Gastroesophageal sphincter (tissue), 4 donors: ENCODE data around the gene TANC1. TPM values are rescaled to one million over a fixed set of nuclear protein-coding genes. Genes with fewer than 3 reads are reported as not detected.
"Not testable (repeated sequence)": the region's sequence is repeated elsewhere in the genome, so short reads cannot be mapped to it uniquely, and the experiment has no call there.

ENCODE experiments used
- ATAC-seq: fragments of 150-250 bp; one replicate; pipeline ENCODE4 v1.9.1; 2016; ENCODE audit warnings: mild to moderate bottlenecking, moderate library complexity
- H3K27ac ChIP-seq, 4 donors: fragments of 200-600 bp; sonication (generic) in 3 of 4; 1 replicate in 3 of 4; 2 replicates in 1 of 4; pipeline ENCODE4 v1.5.1; 2016 to 2019
- H3K27me3 ChIP-seq: fragments of 200-600 bp; sonication (generic); one replicate; pipeline ENCODE4 v1.5.1; 2019
- H3K36me3 ChIP-seq, 2 donors: fragments of 200-600 bp; sonication (generic); one replicate each; pipeline ENCODE4 v1.5.1; 2019; ENCODE audit warnings: control low read depth in 1 of 2
- H3K4me1 ChIP-seq, 3 donors: fragments of 200-600 bp; sonication (generic); 1 replicate in 2 of 3; 2 replicates in 1 of 3; pipeline ENCODE4 v1.5.1; 2016 to 2019; ENCODE audit warnings: control low read depth in 2 of 3
- H3K4me3 ChIP-seq, 2 donors: fragments of 200-600 bp; sonication (generic); one replicate each; pipeline ENCODE4 v1.5.1; 2019; ENCODE audit warnings: mild to moderate bottlenecking in 1 of 2, moderate library complexity in 1 of 2
- H3K9me3 ChIP-seq, 3 donors: fragments of 200-600 bp; sonication (generic); one replicate each; pipeline ENCODE4 v1.5.1; 2017 to 2019; ENCODE audit warnings: control low read depth in 2 of 3
- CTCF ChIP-seq, 4 experiments: fragments of 200-600 bp in 2 of 4; fragments of 450-650 bp in 2 of 4; sonication (generic) in 1 of 4; IDR thresholded peaks; one replicate each; pipeline ENCODE4 v1.5.1; 2017 to 2019; ENCODE audit warnings: antibody characterized with exemption in 4 of 4, mild to moderate bottlenecking in 2 of 4, moderate library complexity in 2 of 4
- EP300 ChIP-seq: sonication (generic); formaldehyde crosslinking; IDR thresholded peaks from one replicate; pipeline ENCODE4 v1.6.1; 2017; ENCODE audit warnings: antibody characterized with exemption, mild to moderate bottlenecking
- POLR2A ChIP-seq, 2 donors: fragments of 450-650 bp; IDR thresholded peaks; one replicate each; pipeline ENCODE4 v1.6.1; 2017; ENCODE audit warnings: antibody characterized with exemption in 2 of 2, mild to moderate bottlenecking in 2 of 2, moderate library complexity in 1 of 2
- POLR2AphosphoS5 ChIP-seq: sonication (generic); formaldehyde crosslinking; IDR thresholded peaks from one replicate; pipeline ENCODE4 v1.6.1; 2017; ENCODE audit warnings: antibody characterized with exemption
- WGBS, 2 donors: methylation state at CpG; one replicate each; pipeline ENCODE4 v1.1.5; 2018; ENCODE audit warnings: low coverage in 1 of 2; 5-methylcytosine and 5-hydroxymethylcytosine counted together
- total RNA-seq, 4 donors: library from RNA; depleted of rRNA; stranded (reverse); fragments of >200 nt; gene quantifications; one replicate each; pipeline ENCODE4 v1.1.0, GENCODE V29; 2016

The TANC1 gene
- total RNA-seq, 4 donors from 2014 or later: 37.4 to 66.5 (median 46.0) TPM

GRCh38 chr2:159094173-159094737, 125.8 kb downstream of the TANC1 start:
- H3K9me3 ChIP-seq: peaks cover 0 to 5% (median 0%) of the 10 kb centered on the region in 3 donors
- no peaks in the 10 kb centered on the region for H3K27me3 ChIP-seq
- peak; percentile 76 for ATAC-seq
- peaks cover 0 to 10% of the 10 kb centered on the region in 2 donors for H3K36me3 ChIP-seq
- H3K27ac ChIP-seq: peak overlapping the region; percentile 74 to 80 (median 75)
- H3K4me3 ChIP-seq: no peak overlapping the region
- 25 to 30% methylated on average over 2 of the region's 10 CpGs for WGBS, 2 donors
- peaks cover 39 to 74% (median 49%) of the 10 kb centered on the region in 3 donors for H3K4me1 ChIP-seq
- TF ChIP-seq POLR2A (IDR thresholded peaks at IDR 0.05) (no peak), POLR2AphosphoS5 (peak; percentile 69)

GRCh38 chr2:159095813-159096212, 127.4 kb downstream of the TANC1 start:
- ATAC-seq: no peak
- WGBS, 2 donors: 86% methylated on average over 1 of the region's 1 CpG
- Histone ChIP-seq H3K4me1 (peaks cover 36 to 68% (median 37%) of the 10 kb centered on the region in 3 donors), H3K27me3 (no peaks in the 10 kb centered on the region), H3K4me3 (no peak overlapping the region), H3K9me3 (peaks cover 0 to 5% (median 0%) of the 10 kb centered on the region in 3 donors), H3K36me3 (peaks cover 0 to 10% of the 10 kb centered on the region in 2 donors), H3K27ac (no peak overlapping the region)
- TF ChIP-seq EP300: no peak
- no peak for TF ChIP-seq CTCF (IDR thresholded peaks at IDR 0.05)
- TF ChIP-seq POLR2AphosphoS5: no peak
- no peak for TF ChIP-seq POLR2A (IDR thresholded peaks at IDR 0.05)

- H3K9me3 ChIP-seq, H3K36me3 ChIP-seq, ATAC-seq, H3K4me3 ChIP-seq, H3K27me3 ChIP-seq, H3K27ac ChIP-seq: not testable (repeated sequence)
- WGBS, 2 donors: 92 to 97% methylated on average over 7 to 8 of the region's 8 CpGs
- peaks cover 32 to 62% (median 33%) of the 10 kb centered on the region in 3 donors for H3K4me1 ChIP-seq
These were observed 127.9 kb downstream of the TANC1 start for GRCh38 chr2:159096302-159096855.

- no peak for ATAC-seq
- H3K27me3 ChIP-seq: no peaks in the 10 kb centered on the region
- TF ChIP-seq POLR2A (IDR thresholded peaks at IDR 0.05) (no peak), CTCF (IDR thresholded peaks at IDR 0.05) (no peak), POLR2AphosphoS5 (no peak), EP300 (no peak)
- no peak overlapping the region for H3K4me3 ChIP-seq
- WGBS, 2 donors: 89 to 92% methylated on average over 1 of the region's 1 CpG
- H3K4me1 ChIP-seq: peaks cover 27 to 57% (median 29%) of the 10 kb centered on the region in 3 donors
- no peak overlapping the region for H3K27ac ChIP-seq
- peaks cover 0 to 5% (median 0%) of the 10 kb centered on the region in 3 donors for H3K9me3 ChIP-seq
- H3K36me3 ChIP-seq: peaks cover 0 to 10% of the 10 kb centered on the region in 2 donors
These were observed 128.5 kb downstream of the TANC1 start for GRCh38 chr2:159096901-159097300.

GRCh38 chr2:159098361-159098760, 129.9 kb downstream of the TANC1 start:
- WGBS, 2 donors: 79 to 88% methylated on average over 3 of the region's 3 CpGs
- ATAC-seq: no peak
- Histone ChIP-seq H3K9me3 (peaks cover 0 to 5% (median 0%) of the 10 kb centered on the region in 3 donors), H3K4me1 (peaks cover 14 to 43% (median 17%) of the 10 kb centered on the region in 3 donors), H3K36me3 (peaks cover 0 to 10% of the 10 kb centered on the region in 2 donors), H3K27me3 (no peaks in the 10 kb centered on the region), H3K4me3 (no peak overlapping the region), H3K27ac (no peak overlapping the region)
- no peak for TF ChIP-seq POLR2A (IDR thresholded peaks at IDR 0.05)
- TF ChIP-seq EP300: no peak
- TF ChIP-seq CTCF (IDR thresholded peaks at IDR 0.05): no peak
- no peak for TF ChIP-seq POLR2AphosphoS5

- Histone ChIP-seq H3K27me3 (no peaks in the 10 kb centered on the region), H3K36me3 (peaks cover 0 to 10% of the 10 kb centered on the region in 2 donors), H3K27ac (peak overlapping the region in 1 of 4 donors; percentile 9), H3K9me3 (peaks cover 0 to 5% (median 0%) of the 10 kb centered on the region in 3 donors), H3K4me3 (no peak overlapping the region), H3K4me1 (peaks cover 8 to 37% (median 13%) of the 10 kb centered on the region in 3 donors)
- no peak for TF ChIP-seq EP300
- no peak for TF ChIP-seq POLR2AphosphoS5
- no peak for TF ChIP-seq POLR2A (IDR thresholded peaks at IDR 0.05)
- no peak for TF ChIP-seq CTCF (IDR thresholded peaks at IDR 0.05)
- ATAC-seq: no peak
- WGBS, 2 donors: 28 to 31% methylated on average over 3 of the region's 3 CpGs
These were observed 130.5 kb downstream of the TANC1 start for GRCh38 chr2:159098921-159099411.
